ENCODE measurements around the gene POGLUT2. TPM values are rescaled to one million over a fixed set of nuclear protein-coding genes. Genes with fewer than 3 reads are reported as not detected.

Gene POGLUT2
- total RNA-seq, 1 donor from 2014 or later = 32.9 TPM

- H3K27ac Mint-ChIP-seq (ENCODE audit: unreplicated experiment) = peak overlapping the region; percentile 97
- DNase-seq (ENCODE audit: extremely low spot score, unreplicated experiment) = no peak
- no peaks in the 10 kb centered on the region for H3K36me3 Mint-ChIP-seq (ENCODE audit: unreplicated experiment)
- no peaks in the 10 kb centered on the region for H3K27me3 Mint-ChIP-seq (ENCODE audit: unreplicated experiment)
- H3K4me3 Mint-ChIP-seq (ENCODE audit: unreplicated experiment) = peak overlapping the region; percentile 88
- H3K4me1 Mint-ChIP-seq (ENCODE audit: unreplicated experiment) = peaks cover 22% of the 10 kb centered on the region
- no peaks in the 10 kb centered on the region for H3K9me3 Mint-ChIP-seq (ENCODE audit: unreplicated experiment)
- no peak for TF ChIP-seq CTCF (IDR thresholded peaks at IDR 0.05)
Measured at GRCh38 chr13:102845289-102845629, 46.5 kb upstream of the POGLUT2 start.

GRCh38 chr13:102839462-102839861, 40.7 kb upstream of the POGLUT2 start:
- no peak overlapping the region for H3K27ac Mint-ChIP-seq (ENCODE audit: unreplicated experiment)

GRCh38 chr13:102838982-102839381, 40.2 kb upstream of the POGLUT2 start:
- H3K4me3 Mint-ChIP-seq (ENCODE audit: unreplicated experiment) = no peak overlapping the region
- H3K9me3 Mint-ChIP-seq (ENCODE audit: unreplicated experiment) = no peaks in the 10 kb centered on the region
- peaks cover 20% of the 10 kb centered on the region for H3K36me3 Mint-ChIP-seq (ENCODE audit: unreplicated experiment)
- TF ChIP-seq CTCF (IDR thresholded peaks at IDR 0.05) = no peak
- no peak overlapping the region for H3K27ac Mint-ChIP-seq (ENCODE audit: unreplicated experiment)
- H3K27me3 Mint-ChIP-seq (ENCODE audit: unreplicated experiment) = no peaks in the 10 kb centered on the region
- H3K4me1 Mint-ChIP-seq (ENCODE audit: unreplicated experiment) = no peaks in the 10 kb centered on the region
- no peak for DNase-seq (ENCODE audit: extremely low spot score, unreplicated experiment)

More at GRCh38 chr13:102839462-102839861, 40.7 kb upstream of the POGLUT2 start:
- H3K4me1 Mint-ChIP-seq (ENCODE audit: unreplicated experiment) = peaks cover 1% of the 10 kb centered on the region
- H3K36me3 Mint-ChIP-seq (ENCODE audit: unreplicated experiment) = peaks cover 20% of the 10 kb centered on the region
- TF ChIP-seq CTCF (IDR thresholded peaks at IDR 0.05) = no peak
- no peak for DNase-seq (ENCODE audit: extremely low spot score, unreplicated experiment)
- no peak overlapping the region for H3K4me3 Mint-ChIP-seq (ENCODE audit: unreplicated experiment)
- no peaks in the 10 kb centered on the region for H3K9me3 Mint-ChIP-seq (ENCODE audit: unreplicated experiment)
- H3K27me3 Mint-ChIP-seq (ENCODE audit: unreplicated experiment) = no peaks in the 10 kb centered on the region

- no peaks in the 10 kb centered on the region for H3K9me3 Mint-ChIP-seq (ENCODE audit: unreplicated experiment)
- no peaks in the 10 kb centered on the region for H3K4me1 Mint-ChIP-seq (ENCODE audit: unreplicated experiment)
- H3K4me3 Mint-ChIP-seq (ENCODE audit: unreplicated experiment) = no peak overlapping the region
- peaks cover 24% of the 10 kb centered on the region for H3K36me3 Mint-ChIP-seq (ENCODE audit: unreplicated experiment)
- TF ChIP-seq CTCF (IDR thresholded peaks at IDR 0.05) = no peak
- no peak overlapping the region for H3K27ac Mint-ChIP-seq (ENCODE audit: unreplicated experiment)
- no peaks in the 10 kb centered on the region for H3K27me3 Mint-ChIP-seq (ENCODE audit: unreplicated experiment)
- no peak for DNase-seq (ENCODE audit: extremely low spot score, unreplicated experiment)
Measured at GRCh38 chr13:102838273-102838672, 39.5 kb upstream of the POGLUT2 start.

- no peak for DNase-seq (ENCODE audit: extremely low spot score, unreplicated experiment)
- no peak overlapping the region for H3K4me3 Mint-ChIP-seq (ENCODE audit: unreplicated experiment)
- no peaks in the 10 kb centered on the region for H3K4me1 Mint-ChIP-seq (ENCODE audit: unreplicated experiment)
- H3K9me3 Mint-ChIP-seq (ENCODE audit: unreplicated experiment) = no peaks in the 10 kb centered on the region
- no peaks in the 10 kb centered on the region for H3K27me3 Mint-ChIP-seq (ENCODE audit: unreplicated experiment)
- H3K27ac Mint-ChIP-seq (ENCODE audit: unreplicated experiment) = no peak overlapping the region
- H3K36me3 Mint-ChIP-seq (ENCODE audit: unreplicated experiment) = peaks cover 28% of the 10 kb centered on the region
- no peak for TF ChIP-seq CTCF (IDR thresholded peaks at IDR 0.05)
Measured at GRCh38 chr13:102836471-102836870, 37.7 kb upstream of the POGLUT2 start.
